ENCODE data around the gene SMURF1. TPM values are rescaled to one million over a fixed set of nuclear protein-coding genes. Genes with fewer than 3 reads are reported as not detected.

Gene SMURF1
- total RNA-seq, 4 donors from 2014 or later, result 16.4 to 36.2 (median 24.6) TPM

DNA sequence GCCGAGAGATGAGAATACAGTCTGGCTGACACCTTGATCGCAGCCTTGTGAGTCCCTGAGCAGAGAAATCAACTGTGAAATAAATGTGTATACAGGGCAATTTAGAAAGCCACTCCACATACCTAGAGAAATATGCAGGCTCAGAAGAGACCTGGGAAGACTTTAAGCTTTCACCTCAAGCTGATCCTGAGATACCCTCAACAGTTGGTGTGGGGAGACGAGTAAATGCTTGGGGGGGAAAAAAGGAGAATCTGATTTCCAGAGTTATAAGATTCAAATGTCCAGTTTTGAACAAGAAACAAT lies 123.5 kb downstream of the SMURF1 start:
- no peak for DNase-seq
- 68 to 74% methylated on average over 3 of the region's 3 CpGs for WGBS, 2 donors
- peaks cover 0 to 27% (median 0%) of the 10 kb centered on the region in 3 donors for H3K4me1 ChIP-seq

DNA sequence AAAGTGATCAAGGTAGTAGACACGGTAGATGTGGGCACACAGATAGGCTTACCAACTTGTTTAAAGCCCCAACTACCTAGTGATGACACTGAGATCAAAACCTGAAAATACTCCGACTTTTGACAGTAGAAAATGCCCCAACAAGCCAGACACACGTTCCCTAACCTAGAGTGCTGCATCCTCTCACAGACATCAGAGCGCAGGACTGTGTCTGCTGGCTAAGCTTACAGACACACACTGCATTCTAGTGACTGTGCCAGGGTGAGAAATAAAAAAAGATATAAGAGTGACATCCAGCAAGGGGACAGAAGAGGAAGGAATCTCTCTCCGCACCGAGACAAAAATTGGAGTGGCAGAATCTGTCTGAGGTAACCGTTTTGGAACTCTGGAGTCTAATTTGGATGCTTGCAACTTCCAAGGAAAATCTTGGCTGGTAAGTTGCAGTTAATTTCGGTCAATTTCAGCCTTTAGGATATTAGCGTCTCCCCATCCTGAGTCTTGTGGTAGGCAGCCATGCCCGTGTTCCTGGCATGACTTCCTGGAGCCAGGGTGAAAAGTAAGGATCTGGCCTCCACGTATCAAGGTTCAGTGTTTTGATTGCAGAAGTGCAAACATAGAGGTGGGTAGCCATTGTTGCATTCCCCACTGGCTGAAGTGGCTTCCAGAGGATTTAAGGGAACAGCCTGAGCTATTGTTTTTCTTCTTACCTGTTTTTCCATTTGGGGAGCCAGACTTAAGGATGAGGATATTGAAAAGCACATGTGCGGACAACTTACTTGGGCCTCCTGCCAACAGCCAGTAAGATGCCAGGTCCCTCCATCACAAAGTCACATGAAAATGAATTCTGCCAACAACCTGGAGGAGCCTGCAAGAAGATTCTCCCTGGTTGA lies 124.1 kb downstream of the SMURF1 start:
- Histone ChIP-seq H3K27ac (no peak overlapping the region), H3K36me3 (peaks cover 0 to 36% (median 0%) of the 10 kb centered on the region in 3 donors), H3K4me3 (no peak overlapping the region), H3K4me1 (peaks cover 0 to 27% (median 0%) of the 10 kb centered on the region in 3 donors), H3K27me3 (no peaks in the 10 kb centered on the region), H3K9me3 (no peaks in the 10 kb centered on the region)
- DNase-seq, result no peak
- TF ChIP-seq POLR2A (IDR thresholded peaks at IDR 0.05), result no peak
- TF ChIP-seq, protein P1, sequence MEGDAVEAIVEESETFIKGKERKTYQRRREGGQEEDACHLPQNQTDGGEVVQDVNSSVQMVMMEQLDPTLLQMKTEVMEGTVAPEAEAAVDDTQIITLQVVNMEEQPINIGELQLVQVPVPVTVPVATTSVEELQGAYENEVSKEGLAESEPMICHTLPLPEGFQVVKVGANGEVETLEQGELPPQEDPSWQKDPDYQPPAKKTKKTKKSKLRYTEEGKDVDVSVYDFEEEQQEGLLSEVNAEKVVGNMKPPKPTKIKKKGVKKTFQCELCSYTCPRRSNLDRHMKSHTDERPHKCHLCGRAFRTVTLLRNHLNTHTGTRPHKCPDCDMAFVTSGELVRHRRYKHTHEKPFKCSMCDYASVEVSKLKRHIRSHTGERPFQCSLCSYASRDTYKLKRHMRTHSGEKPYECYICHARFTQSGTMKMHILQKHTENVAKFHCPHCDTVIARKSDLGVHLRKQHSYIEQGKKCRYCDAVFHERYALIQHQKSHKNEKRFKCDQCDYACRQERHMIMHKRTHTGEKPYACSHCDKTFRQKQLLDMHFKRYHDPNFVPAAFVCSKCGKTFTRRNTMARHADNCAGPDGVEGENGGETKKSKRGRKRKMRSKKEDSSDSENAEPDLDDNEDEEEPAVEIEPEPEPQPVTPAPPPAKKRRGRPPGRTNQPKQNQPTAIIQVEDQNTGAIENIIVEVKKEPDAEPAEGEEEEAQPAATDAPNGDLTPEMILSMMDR (IDR thresholded peaks at IDR 0.05), result no peak
- intact Hi-C loops (cut with DNase I), result no loop called here
- WGBS, 2 donors, result 72 to 74% methylated on average over 12 of the region's 12 CpGs

More for the DNA sequence above, 123.5 kb downstream of the SMURF1 start:
- H3K36me3 ChIP-seq, result peaks cover 0 to 30% (median 0%) of the 10 kb centered on the region in 3 donors
- no peaks in the 10 kb centered on the region for H3K9me3 ChIP-seq
- intact Hi-C loops (cut with DNase I), result no loop called here
- H3K27me3 ChIP-seq, result no peaks in the 10 kb centered on the region
- no peak for TF ChIP-seq POLR2A (IDR thresholded peaks at IDR 0.05)
- TF ChIP-seq, protein P1 (IDR thresholded peaks at IDR 0.05), result no peak
- no peak overlapping the region for H3K4me3 ChIP-seq
- no peak overlapping the region for H3K27ac ChIP-seq

DNA sequence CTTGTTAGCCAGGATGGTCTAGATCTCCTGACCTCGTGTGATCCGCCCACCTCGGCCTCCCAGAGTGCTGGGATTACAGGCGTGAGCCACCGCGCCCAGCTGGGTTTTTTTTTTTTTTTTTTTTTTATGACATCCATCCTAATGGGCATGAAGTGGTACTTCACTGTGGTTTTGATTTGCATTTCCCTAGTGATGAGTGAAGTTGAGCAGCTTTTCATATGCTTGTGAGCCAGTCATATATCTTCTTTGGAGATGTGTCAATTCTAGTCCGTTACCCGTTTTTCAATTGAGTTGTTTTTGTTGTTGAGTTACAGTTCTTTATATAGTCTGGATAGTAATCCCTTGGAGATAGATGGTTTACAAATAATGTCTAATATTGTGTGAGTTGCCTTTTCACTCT lies 127.7 kb downstream of the SMURF1 start:
- Histone ChIP-seq H3K27ac (no peak overlapping the region), H3K9me3 (no peaks in the 10 kb centered on the region), H3K4me3 (no peak overlapping the region), H3K36me3 (peaks cover 25 to 71% (median 29%) of the 10 kb centered on the region in 3 donors), H3K27me3 (no peaks in the 10 kb centered on the region), H3K4me1 (peaks cover 0 to 9% (median 0%) of the 10 kb centered on the region in 3 donors)
- DNase-seq, result no peak
- TF ChIP-seq POLR2A (IDR thresholded peaks at IDR 0.05), result no peak
- TF ChIP-seq, protein P1 (IDR thresholded peaks at IDR 0.05), result no peak
- intact Hi-C loops (cut with DNase I), result no loop called here
- 87 to 91% methylated on average over 8 of the region's 8 CpGs for WGBS, 2 donors

DNA sequence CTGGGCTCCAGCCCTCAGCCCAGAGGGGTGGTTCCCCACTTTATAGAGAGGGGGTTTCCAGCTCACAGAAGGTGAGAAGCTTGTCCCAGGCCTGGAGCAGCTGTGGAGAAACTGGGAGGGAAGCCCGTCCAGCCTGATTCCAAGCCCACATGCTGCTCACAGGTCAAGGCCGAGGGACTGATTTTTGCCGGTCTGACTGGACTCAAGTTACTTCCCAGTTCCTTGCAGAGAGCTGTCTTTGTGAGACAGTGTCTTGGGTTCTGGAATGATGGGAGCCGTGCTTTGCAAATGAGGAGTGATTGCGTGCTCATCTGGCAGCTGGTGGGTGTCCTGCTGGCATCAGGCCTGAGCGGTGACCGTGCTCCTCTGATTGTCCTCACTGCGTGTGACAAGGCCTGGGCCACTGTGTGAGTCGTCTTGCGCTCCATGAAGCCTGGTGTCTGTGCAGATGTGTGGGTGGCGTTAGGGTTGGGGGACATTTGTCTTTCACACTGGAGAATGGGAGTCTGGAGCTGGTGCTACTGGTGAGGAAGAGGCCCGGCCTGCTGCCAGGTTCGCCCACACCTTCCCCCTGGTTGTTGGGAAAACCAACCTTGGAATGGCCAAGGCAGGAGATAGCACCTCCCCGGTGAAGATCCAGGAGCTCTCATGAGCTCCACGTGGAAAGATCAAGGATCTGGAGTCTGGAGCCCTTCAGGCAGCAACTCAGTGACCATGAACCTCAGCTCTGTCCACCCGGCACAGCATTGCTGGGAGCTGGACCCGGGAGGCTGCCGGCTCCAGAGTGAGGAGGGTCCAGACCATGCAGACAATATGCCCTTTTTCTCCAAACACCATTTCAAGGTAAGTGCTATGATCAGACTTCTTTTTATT lies 129.6 kb downstream of the SMURF1 start:
- Histone ChIP-seq H3K9me3 (no peaks in the 10 kb centered on the region), H3K4me1 (no peaks in the 10 kb centered on the region), H3K27ac (no peak overlapping the region), H3K4me3 (no peak overlapping the region), H3K36me3 (peaks cover 25 to 76% (median 37%) of the 10 kb centered on the region in 3 donors), H3K27me3 (no peaks in the 10 kb centered on the region)
- 94 to 95% methylated on average over 11 to 13 of the region's 18 CpGs for WGBS, 2 donors
- intact Hi-C loops (cut with DNase I), result no loop called here
- TF ChIP-seq, protein P1 (IDR thresholded peaks at IDR 0.05), result no peak
- TF ChIP-seq POLR2A (IDR thresholded peaks at IDR 0.05), result no peak
- no peak for DNase-seq

All from esophagus squamous epithelium (tissue), 5 donors.